Astrocyte of the cerebellum (primary cell): ENCODE data around the gene CPHXL2.
A peak's percentile ranks its signal among the peaks of the same experiment; 100 is the strongest.

Experiments used
- DNase-seq: peaks from one replicate; pipeline ENCODE4 v3.0.0-alpha.2; 2011; ENCODE audit warnings: low read depth
- H3K4me3 ChIP-seq: 2 replicates; pipeline ENCODE4 v1.5.1; 2011; ENCODE audit warnings: mild to moderate bottlenecking, low read depth, low read length, moderate library complexity
- in situ Hi-C: cut with HindIII; loops from 2 replicates; pipeline ENCODE4 v1.10.0; 2017; ENCODE audit warnings: low sequenced_read_pairs
- TF ChIP-seq, protein P1 (sequence below): IDR thresholded peaks from 2 replicates; pipeline ENCODE4 v1.5.1; 2012; ENCODE audit warnings: low read length, low read depth, moderate library complexity, mild to moderate bottlenecking; ENCODE audit errors: missing control alignments

Gene CPHXL2

DNA sequence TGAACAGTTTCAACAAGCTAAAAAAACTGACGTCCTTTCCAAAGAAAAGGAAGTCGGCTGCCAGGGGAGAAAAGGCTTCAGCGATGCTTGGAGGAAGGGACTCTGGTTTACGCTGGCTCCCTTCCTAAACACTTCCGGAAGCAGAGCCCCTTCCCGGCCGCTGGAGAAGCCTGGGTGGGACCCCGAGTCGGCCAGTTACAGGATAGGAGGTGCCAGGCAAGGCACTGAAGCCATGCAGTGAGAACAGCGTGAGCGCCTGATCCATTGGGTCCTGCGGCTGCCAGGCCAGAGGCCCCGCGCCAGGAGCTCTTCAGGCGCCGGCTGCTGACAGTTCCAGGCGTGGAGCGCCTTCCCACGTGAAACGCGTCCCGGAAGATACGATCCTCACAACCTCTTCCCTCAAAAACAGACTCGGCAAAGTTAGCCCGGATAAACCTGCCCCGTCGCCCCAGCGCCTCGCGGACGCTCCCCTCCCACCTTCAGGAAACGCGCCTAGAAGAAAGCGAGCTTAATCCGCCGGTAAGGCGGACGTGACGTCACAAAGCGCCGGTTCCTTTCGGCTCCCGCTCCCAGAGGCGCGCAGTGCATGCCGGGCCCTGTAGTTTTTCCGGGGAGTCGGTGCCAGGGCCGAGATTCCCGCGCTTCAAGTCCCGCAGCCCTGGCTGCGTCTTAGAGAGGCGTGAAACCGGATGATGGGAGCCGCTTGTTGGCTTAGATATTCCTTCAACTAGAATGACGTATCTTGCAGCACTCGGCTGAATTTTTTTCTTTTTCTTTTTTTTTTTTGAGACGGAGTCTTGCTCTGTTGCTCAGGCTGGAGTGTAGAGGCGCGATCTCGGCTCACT is 53.8 kb downstream of the CPHXL2 start, which contains the start of gene ADAT1:
ADAT1 (minus strand) TSS at position 521 of the 845 bp plus-strand sequence. CDS start 2,482 bp downstream, outside the sequence.
- TF ChIP-seq, protein P1, sequence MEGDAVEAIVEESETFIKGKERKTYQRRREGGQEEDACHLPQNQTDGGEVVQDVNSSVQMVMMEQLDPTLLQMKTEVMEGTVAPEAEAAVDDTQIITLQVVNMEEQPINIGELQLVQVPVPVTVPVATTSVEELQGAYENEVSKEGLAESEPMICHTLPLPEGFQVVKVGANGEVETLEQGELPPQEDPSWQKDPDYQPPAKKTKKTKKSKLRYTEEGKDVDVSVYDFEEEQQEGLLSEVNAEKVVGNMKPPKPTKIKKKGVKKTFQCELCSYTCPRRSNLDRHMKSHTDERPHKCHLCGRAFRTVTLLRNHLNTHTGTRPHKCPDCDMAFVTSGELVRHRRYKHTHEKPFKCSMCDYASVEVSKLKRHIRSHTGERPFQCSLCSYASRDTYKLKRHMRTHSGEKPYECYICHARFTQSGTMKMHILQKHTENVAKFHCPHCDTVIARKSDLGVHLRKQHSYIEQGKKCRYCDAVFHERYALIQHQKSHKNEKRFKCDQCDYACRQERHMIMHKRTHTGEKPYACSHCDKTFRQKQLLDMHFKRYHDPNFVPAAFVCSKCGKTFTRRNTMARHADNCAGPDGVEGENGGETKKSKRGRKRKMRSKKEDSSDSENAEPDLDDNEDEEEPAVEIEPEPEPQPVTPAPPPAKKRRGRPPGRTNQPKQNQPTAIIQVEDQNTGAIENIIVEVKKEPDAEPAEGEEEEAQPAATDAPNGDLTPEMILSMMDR: no peak
- DNase-seq: peak; percentile 97
- in situ Hi-C loops: no loop called here
- peak within 1 kb of the TSS; percentile 65 for H3K4me3 ChIP-seq

DNA sequence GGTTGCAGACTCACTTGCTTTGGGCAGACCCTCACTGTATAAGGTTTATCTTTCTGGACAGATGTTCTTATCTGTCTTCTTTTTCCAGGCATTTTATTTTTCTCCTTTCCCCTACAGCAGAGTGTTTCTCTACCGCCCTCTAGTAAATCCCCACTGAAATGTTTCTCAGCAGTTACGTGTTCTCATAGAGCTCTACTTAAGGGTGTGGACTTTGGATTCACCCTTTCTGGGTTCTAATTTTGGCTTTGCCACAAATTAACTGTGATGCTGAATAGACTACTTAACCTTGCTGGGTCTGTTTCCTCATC is 55.7 kb downstream of the CPHXL2 start:
- no peak for DNase-seq
- TF ChIP-seq, protein P1: peak; percentile 55
- H3K4me3 ChIP-seq: no peak overlapping the region
- in situ Hi-C loops: no loop called here

DNA sequence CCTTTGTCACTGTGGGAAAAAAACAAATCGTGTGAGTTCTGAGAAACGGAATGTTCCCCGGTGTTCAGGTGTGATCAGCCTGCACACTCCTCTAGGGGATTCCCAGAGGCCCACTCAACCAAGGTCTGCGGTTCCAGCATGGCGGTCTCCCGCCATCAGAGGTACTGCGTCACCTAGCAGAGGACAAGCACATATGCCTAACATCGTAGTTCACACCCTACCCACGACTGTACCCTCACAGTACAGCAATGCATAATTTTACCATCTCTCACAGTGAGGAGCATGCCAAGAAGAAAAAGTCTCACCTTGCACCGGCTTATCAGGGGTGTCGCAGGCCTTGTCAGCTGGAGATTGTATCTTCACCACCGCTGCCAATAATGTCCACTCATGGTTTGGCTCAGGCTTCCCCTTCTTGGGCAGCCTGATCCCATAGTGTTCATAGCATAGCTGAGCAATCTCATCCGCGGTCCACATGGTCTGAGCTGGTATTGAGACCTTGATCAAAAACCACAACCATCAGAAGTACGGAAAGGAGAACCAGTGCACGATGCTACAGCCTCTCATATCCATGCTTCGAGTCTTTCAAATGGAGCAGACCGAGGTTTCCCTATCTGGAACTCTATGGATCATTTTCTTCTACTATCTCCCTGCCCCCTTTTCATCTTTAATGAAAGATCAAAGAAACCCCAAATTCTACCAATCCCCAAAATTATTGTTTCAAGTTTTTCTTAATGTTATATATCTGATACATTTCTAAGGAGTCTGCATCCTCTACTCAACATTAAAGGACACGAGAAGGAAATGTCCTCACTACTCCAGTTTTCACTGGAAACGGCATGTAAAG is 56.3 kb downstream of the CPHXL2 start:
- H3K4me3 ChIP-seq: no peak overlapping the region
- in situ Hi-C loops: no loop called here
- DNase-seq: no peak
- TF ChIP-seq, protein P1: no peak

DNA sequence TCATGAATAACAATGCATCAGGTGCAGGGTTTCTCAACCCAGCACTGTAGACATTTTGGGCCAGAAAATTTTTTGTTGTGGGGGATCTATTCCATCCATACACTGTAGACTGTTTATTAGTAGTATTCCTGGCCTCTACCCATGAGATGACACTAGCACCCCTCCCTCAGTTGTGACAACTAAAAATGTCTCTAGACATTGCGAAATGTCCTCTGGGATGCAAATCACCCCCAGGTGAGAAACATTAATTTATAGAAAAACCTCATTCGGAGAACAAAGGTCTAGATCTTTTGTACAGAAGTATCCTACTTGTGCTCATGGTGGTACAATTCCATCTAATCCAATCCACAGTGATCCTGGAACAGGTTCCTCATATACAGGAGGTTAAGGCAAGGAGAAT is 58.0 kb downstream of the CPHXL2 start:
- DNase-seq: no peak
- in situ Hi-C loops: no loop called here
- TF ChIP-seq, protein P1: no peak
- no peak overlapping the region for H3K4me3 ChIP-seq

DNA sequence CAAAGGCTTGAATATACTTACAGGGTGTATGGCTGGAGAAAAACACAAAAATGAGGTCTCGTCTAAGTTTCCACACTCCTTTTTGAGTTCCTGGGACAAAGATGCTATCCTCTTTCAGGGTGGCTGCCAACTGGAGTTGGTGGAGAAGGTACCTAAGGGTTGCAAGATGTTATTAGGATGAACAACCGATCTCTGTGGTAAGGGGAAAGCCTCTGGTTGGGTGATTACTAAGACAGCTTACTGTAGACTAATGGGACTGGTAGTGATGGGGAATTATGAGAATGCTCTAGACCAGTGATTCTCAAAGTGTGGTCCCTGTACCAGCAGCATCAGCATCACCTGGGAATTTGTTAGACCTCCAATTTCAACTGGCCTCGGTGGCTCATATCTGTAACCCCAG is 59.7 kb downstream of the CPHXL2 start:
- no peak overlapping the region for H3K4me3 ChIP-seq
- in situ Hi-C loops: no loop called here
- TF ChIP-seq, protein P1: no peak
- no peak for DNase-seq

DNA sequence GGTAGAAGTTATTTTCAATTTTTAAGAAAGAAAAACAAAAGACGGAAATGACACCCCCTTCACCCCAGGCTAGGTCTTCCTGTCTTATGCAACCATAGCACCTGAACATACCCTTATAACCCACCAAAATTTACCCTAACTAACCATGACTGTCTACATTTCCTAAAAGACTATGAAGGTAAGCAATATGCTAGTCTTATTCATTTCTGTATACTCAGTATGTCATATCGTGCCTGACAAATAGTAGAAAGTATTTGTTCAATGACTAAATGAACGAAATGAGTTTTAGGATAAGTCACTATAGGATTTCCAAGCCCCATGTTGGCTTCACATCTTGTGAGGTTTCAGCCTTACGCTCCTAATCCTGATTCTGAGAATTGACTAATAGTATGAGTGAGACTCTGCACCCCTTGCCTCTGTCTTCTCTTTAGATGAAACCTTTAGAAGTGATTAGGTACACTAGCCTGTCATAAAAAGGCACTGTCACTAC is 60.2 kb downstream of the CPHXL2 start:
- DNase-seq: no peak
- TF ChIP-seq, protein P1: no peak
- no peak overlapping the region for H3K4me3 ChIP-seq
- in situ Hi-C loops: no loop called here
